OCI-LY1 (cell line): ENCODE data around the gene NME9.

Experiments
- CTCF ChIP-seq: fragments of 200-600 bp; sonication (generic), shearing (Covaris generic); IDR thresholded peaks from 2 replicates; pipeline ENCODE4 v1.5.1; 2017; ENCODE audit warnings: mild to moderate bottlenecking, antibody characterized with exemption, low read length, moderate library complexity, mixed read lengths
- EZH2 ChIP-seq: fragments of 200-600 bp; sonication (generic), shearing (Covaris generic); IDR thresholded peaks from 2 replicates; pipeline ENCODE4 v1.8.0; 2017; ENCODE audit warnings: borderline replicate concordance, mixed run types, mild to moderate bottlenecking, antibody characterized with exemption, low read length, moderate library complexity, mixed read lengths

GRCh38 chr3:138325990-138326389, 3.7 kb downstream of the NME9 start:
- no peak for TF ChIP-seq CTCF
- TF ChIP-seq EZH2 = no peak
